ENCODE data around the gene FLNB. TPM values are rescaled to one million over a fixed set of nuclear protein-coding genes. Genes with fewer than 3 reads are reported as not detected.
A peak's percentile ranks its signal among the peaks of the same experiment; 100 is the strongest.

Gene FLNB
- polyA plus RNA-seq, 3 donors: 0.47 to 4.0 (median 2.1) TPM

DNA sequence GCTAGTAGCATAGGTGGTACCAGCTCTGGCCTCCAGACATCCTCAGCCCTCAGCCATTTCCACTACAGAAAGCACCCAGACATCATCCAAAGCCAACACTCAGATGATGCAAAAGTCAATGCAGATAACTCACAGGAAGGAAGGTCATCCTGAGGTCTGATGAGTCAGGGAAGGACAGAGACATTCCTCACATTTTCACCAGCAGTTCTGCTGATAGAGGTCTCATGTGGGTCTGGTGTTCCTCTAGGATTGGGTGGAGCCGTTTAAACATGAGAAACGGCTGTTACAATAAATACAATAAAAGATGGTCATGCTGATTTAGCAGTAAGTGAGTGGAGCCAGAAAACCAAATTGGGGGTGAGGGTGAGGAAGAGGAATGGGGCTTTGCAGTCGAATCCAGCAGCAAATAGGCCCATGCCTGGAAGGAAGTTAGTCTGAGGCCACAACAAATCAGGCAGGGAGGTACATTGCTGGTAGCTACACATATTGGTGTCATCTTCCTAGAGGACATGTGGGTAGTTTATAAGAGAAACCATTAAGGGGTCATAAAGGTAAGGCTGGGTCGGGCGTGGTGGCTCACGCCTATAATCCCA is 33.3 kb upstream of the FLNB start:
- Histone ChIP-seq H3K4me3 (replicated peaks in 1 of 3; ENCODE audit: low read depth in 2 of 3, low read length in 3 of 3) (no peak overlapping the region), H3K79me2 (ENCODE audit: insufficient read depth, low read length) (no peaks in the 10 kb centered on the region), H3K4me2 (replicated peaks; ENCODE audit: extremely low read depth, low read length, poor library complexity, severe bottlenecking) (no peak overlapping the region), H3K36me3 (replicated peaks in 1 of 2; ENCODE audit: control insufficient read depth in 1 of 2, insufficient read depth in 2 of 2, low read length in 2 of 2) (no peaks in the 10 kb centered on the region), H2AFZ (ENCODE audit: insufficient read depth, low read depth, low read length, poor library complexity, severe bottlenecking) (no peak overlapping the region), H3K27ac (ENCODE audit: low read depth in 1 of 2, low read length in 2 of 2) (peak overlapping the region in 1 of 2 donors; percentile 12), H3K27me3 (ENCODE audit: control insufficient read depth in 2 of 2, insufficient read depth in 2 of 2, low read length in 2 of 2) (no peaks in the 10 kb centered on the region), H3K9ac (ENCODE audit: insufficient read depth, low read length, poor library complexity, severe bottlenecking) (no peak overlapping the region), H4K20me1 (ENCODE audit: insufficient read depth, low read length) (no peaks in the 10 kb centered on the region), H3K9me3 (replicated peaks in 1 of 2; ENCODE audit: control insufficient read depth in 1 of 2, insufficient read depth in 1 of 2, low read length in 2 of 2) (no peaks in the 10 kb centered on the region), H3K4me1 (ENCODE audit: control insufficient read depth in 1 of 2, insufficient read depth in 2 of 2, low read length in 2 of 2) (peaks cover 21 to 33% of the 10 kb centered on the region in 2 donors)
- DNase-seq: peak; percentile 62 to 82 (median 79)
- TF ChIP-seq, protein P1, sequence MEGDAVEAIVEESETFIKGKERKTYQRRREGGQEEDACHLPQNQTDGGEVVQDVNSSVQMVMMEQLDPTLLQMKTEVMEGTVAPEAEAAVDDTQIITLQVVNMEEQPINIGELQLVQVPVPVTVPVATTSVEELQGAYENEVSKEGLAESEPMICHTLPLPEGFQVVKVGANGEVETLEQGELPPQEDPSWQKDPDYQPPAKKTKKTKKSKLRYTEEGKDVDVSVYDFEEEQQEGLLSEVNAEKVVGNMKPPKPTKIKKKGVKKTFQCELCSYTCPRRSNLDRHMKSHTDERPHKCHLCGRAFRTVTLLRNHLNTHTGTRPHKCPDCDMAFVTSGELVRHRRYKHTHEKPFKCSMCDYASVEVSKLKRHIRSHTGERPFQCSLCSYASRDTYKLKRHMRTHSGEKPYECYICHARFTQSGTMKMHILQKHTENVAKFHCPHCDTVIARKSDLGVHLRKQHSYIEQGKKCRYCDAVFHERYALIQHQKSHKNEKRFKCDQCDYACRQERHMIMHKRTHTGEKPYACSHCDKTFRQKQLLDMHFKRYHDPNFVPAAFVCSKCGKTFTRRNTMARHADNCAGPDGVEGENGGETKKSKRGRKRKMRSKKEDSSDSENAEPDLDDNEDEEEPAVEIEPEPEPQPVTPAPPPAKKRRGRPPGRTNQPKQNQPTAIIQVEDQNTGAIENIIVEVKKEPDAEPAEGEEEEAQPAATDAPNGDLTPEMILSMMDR (IDR thresholded peaks at IDR 0.05): no peak
- intact Hi-C loops (cut with micrococcal nuclease): no loop called here
- peaks cover 3 to 7% (median 5%) of the 10 kb centered on the region in 3 donors for H3K27me3 Mint-ChIP-seq (ENCODE audit: low read depth in 3 of 3)
- peak overlapping the region in 1 of 2 donors; percentile 24 for H3K4me3 Mint-ChIP-seq
- H3K36me3 Mint-ChIP-seq: peaks cover 0 to 3% of the 10 kb centered on the region in 2 donors
- H3K9me3 Mint-ChIP-seq: peaks cover 0 to 2% (median 0%) of the 10 kb centered on the region in 7 donors
- WGBS (ENCODE audit: insufficient coverage): 45% methylated on average over 4 of the region's 6 CpGs
- H3K27ac Mint-ChIP-seq: peak overlapping the region; percentile 7 to 90 (median 77)
- H3K4me1 Mint-ChIP-seq: peaks cover 31% of the 10 kb centered on the region

DNA sequence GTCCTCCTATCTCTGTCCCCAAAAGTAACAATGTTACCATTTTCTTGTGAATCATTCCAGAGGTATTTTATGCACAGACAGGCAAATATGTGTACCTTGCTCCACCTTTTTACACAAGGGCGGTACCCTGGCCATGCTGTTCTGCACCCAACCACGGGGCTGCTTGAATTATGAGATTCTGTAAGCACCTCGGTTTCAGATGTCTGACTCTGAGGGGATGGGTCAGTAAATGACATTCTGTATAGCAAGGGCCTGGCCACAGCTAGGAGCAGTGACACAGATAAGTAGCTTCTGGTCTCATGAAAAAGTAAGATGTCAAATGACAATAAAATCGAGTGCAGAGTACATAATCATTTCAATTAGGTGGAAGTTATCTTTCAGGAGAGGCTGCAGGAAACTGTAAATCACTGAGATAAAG is 30.4 kb upstream of the FLNB start:
- intact Hi-C loops (cut with micrococcal nuclease): no loop called here
- no peaks in the 10 kb centered on the region for H3K27me3 ChIP-seq (ENCODE audit: control insufficient read depth in 2 of 2, insufficient read depth in 2 of 2, low read length in 2 of 2)
- H3K27ac Mint-ChIP-seq: peak overlapping the region in 1 of 7 donors; percentile 19
- H3K9ac ChIP-seq (ENCODE audit: insufficient read depth, low read length, poor library complexity, severe bottlenecking): no peak overlapping the region
- H3K27ac ChIP-seq (ENCODE audit: low read depth in 1 of 2, low read length in 2 of 2): no peak overlapping the region
- H3K4me1 ChIP-seq (ENCODE audit: control insufficient read depth in 1 of 2, insufficient read depth in 2 of 2, low read length in 2 of 2): peaks cover 46 to 50% of the 10 kb centered on the region in 2 donors
- no peak overlapping the region for H3K4me3 ChIP-seq (replicated peaks in 1 of 3; ENCODE audit: low read depth in 2 of 3, low read length in 3 of 3)
- peaks cover 0 to 2% (median 0%) of the 10 kb centered on the region in 7 donors for H3K9me3 Mint-ChIP-seq
- H3K27me3 Mint-ChIP-seq (ENCODE audit: low read depth in 3 of 3): peaks cover 2 to 15% (median 8%) of the 10 kb centered on the region in 3 donors
- H3K79me2 ChIP-seq (ENCODE audit: insufficient read depth, low read length): no peaks in the 10 kb centered on the region
- H3K9me3 ChIP-seq (replicated peaks in 1 of 2; ENCODE audit: control insufficient read depth in 1 of 2, insufficient read depth in 1 of 2, low read length in 2 of 2): no peaks in the 10 kb centered on the region
- 43% methylated on average over 3 of the region's 4 CpGs for WGBS (ENCODE audit: insufficient coverage)
- peaks cover 0 to 12% of the 10 kb centered on the region in 2 donors for H3K36me3 Mint-ChIP-seq
- TF ChIP-seq, protein P1 (IDR thresholded peaks at IDR 0.05): no peak
- no peaks in the 10 kb centered on the region for H3K36me3 ChIP-seq (replicated peaks in 1 of 2; ENCODE audit: control insufficient read depth in 1 of 2, insufficient read depth in 2 of 2, low read length in 2 of 2)
- H3K4me1 Mint-ChIP-seq: peaks cover 49% of the 10 kb centered on the region
- H3K4me3 Mint-ChIP-seq: no peak overlapping the region
- H3K4me2 ChIP-seq (replicated peaks; ENCODE audit: extremely low read depth, low read length, poor library complexity, severe bottlenecking): no peak overlapping the region
- DNase-seq: no peak
- no peaks in the 10 kb centered on the region for H4K20me1 ChIP-seq (ENCODE audit: insufficient read depth, low read length)
- H2AFZ ChIP-seq (ENCODE audit: insufficient read depth, low read depth, low read length, poor library complexity, severe bottlenecking): no peak overlapping the region
